HCT116 (cell line): ENCODE data around the gene HK3. TPM values are rescaled to one million over a fixed set of nuclear protein-coding genes. Genes with fewer than 3 reads are reported as not detected.

ENCODE experiments used
- ATAC-seq: fragments of 200-7000 bp; cut with Tn5 transposase; 2 replicates; pipeline ENCODE4 v1.9.1; 2020; ENCODE audit warnings: mild to moderate bottlenecking, moderate library complexity
- BruUV-seq: library from RNA; stranded (reverse); fragments of 400-500 nt; replicated peaks from 2 replicates; lab custom pipeline; 2021; lab: Mats Ljungman, UMichigan
- CTCF ChIA-PET: fragments of 300-600 bp; sonication (Branson Sonifier 250); formaldehyde crosslinking; loops from one replicate; lab custom pipeline; 2021; ENCODE audit warnings: antibody characterized with exemption; lab: Charles Lee
- POLR2A ChIA-PET: fragments of 300-600, 350-600 bp; sonication (Branson Sonifier 250); formaldehyde crosslinking; loops from one replicate; lab custom pipeline; 2021; ENCODE audit warnings: antibody characterized with exemption; lab: Charles Lee
- RAD21 ChIA-PET, 2 experiments: fragments of 300-600 bp; sonication (Branson Sonifier 250); formaldehyde crosslinking; loops; one replicate each; lab custom pipeline; 2023; ENCODE audit warnings: low total read pairs in 2 of 2; ENCODE audit not compliant: uncharacterized antibody in 2 of 2, unreplicated experiment in 2 of 2, low non-redundant PET in 1 of 2; lab: Charles Lee
- DNase-seq: peaks from one replicate; pipeline ENCODE4 v3.0.0-alpha.2; 2010; ENCODE audit warnings: low read depth, low spot score
- H2AFZ ChIP-seq: fragments of 200-600 bp; shearing (Covaris generic), sonication (generic); 2 replicates; pipeline ENCODE4 v1.6.1; 2017; ENCODE audit warnings: low read depth, mixed run types, mixed read lengths, antibody characterized with exemption, low read length; ENCODE audit not compliant: poor library complexity, severe bottlenecking
- H3K27ac ChIP-seq: 2 replicates; pipeline ENCODE4 v1.5.1; 2012; ENCODE audit warnings: low read depth, low read length
- H3K27me3 ChIP-seq: fragments of 200-600 bp; sonication (generic); 2 replicates; pipeline ENCODE4 v1.6.1; 2016; ENCODE audit warnings: mixed run types, low read length, mixed read lengths; ENCODE audit not compliant: insufficient read depth
- H3K36me3 ChIP-seq, 2 experiments: fragments of 200-500 bp in 1 of 2; fragments of 200-600 bp in 1 of 2; sonication (Bioruptor generic) in 1 of 2; sonication (generic) in 1 of 2; 2 replicates each; pipeline versions ENCODE4 v1.5.1 to v1.6.1; 2014 to 2016; ENCODE audit warnings: low read length in 2 of 2, inconsistent platforms in 1 of 2, mixed read lengths in 1 of 2, mixed run types in 1 of 2; ENCODE audit not compliant: insufficient read depth in 2 of 2, control insufficient read depth in 1 of 2
- H3K4me1 ChIP-seq, 2 experiments: fragments of 200-600 bp in 1 of 2; sonication (generic) in 1 of 2; 2 replicates each; pipeline versions ENCODE4 v1.5.1 to v1.6.1; 2012 to 2017; ENCODE audit warnings: low read length in 2 of 2, inconsistent platforms in 1 of 2, mild to moderate bottlenecking in 1 of 2, mixed read lengths in 1 of 2, mixed run types in 1 of 2, moderate library complexity in 1 of 2; ENCODE audit not compliant: insufficient read depth in 2 of 2, control insufficient read depth in 1 of 2
- H3K4me2 ChIP-seq: fragments of 200-600 bp; sonication (generic); 2 replicates; pipeline ENCODE4 v1.6.1; 2017; ENCODE audit warnings: mixed run types, low read length, mixed read lengths
- H3K4me3 ChIP-seq, 2 experiments: fragments of 200-600 bp in 1 of 2; sonication (generic) in 1 of 2; replicated peaks in 1 of 2; 2 replicates each; pipeline ENCODE4 v1.5.1; 2011 to 2016; ENCODE audit warnings: low read length in 2 of 2, control low read depth in 1 of 2, low read depth in 1 of 2, mild to moderate bottlenecking in 1 of 2, mixed read lengths in 1 of 2, mixed run types in 1 of 2
- H3K79me2 ChIP-seq: fragments of 200-600 bp; sonication (generic); 2 replicates; pipeline ENCODE4 v1.6.1; 2017; ENCODE audit warnings: mild to moderate bottlenecking, mixed run types, low read length, moderate library complexity, mixed read lengths; ENCODE audit not compliant: insufficient read depth
- H3K9ac ChIP-seq: fragments of 200-600 bp; sonication (generic); 2 replicates; pipeline ENCODE4 v1.6.1; 2016; ENCODE audit warnings: low read length, mixed read lengths
- H3K9me2 ChIP-seq: fragments of 200-600 bp; sonication (generic), shearing (Covaris generic); 2 replicates; pipeline ENCODE4 v1.6.1; 2017; ENCODE audit warnings: mixed run types, mild to moderate bottlenecking, moderate library complexity; ENCODE audit not compliant: insufficient read depth
- H3K9me3 ChIP-seq, 2 experiments: fragments of 200-500 bp in 1 of 2; fragments of 200-600 bp in 1 of 2; sonication (Bioruptor generic) in 1 of 2; sonication (generic) in 1 of 2; 2 replicates each; pipeline ENCODE4 v1.6.1; 2014 to 2017; ENCODE audit warnings: low read length in 2 of 2, mixed read lengths in 2 of 2, inconsistent platforms in 1 of 2, low read depth in 1 of 2, mild to moderate bottlenecking in 1 of 2, mixed run types in 1 of 2, moderate library complexity in 1 of 2; ENCODE audit not compliant: control insufficient read depth in 1 of 2, insufficient read depth in 1 of 2
- H4K20me1 ChIP-seq: fragments of 200-600 bp; sonication (generic), shearing (Covaris generic); 2 replicates; pipeline ENCODE4 v1.6.1; 2017; ENCODE audit warnings: mixed run types, mild to moderate bottlenecking, moderate library complexity; ENCODE audit not compliant: insufficient read depth
- EZH2 ChIP-seq: fragments of 200-600 bp; sonication (generic); IDR thresholded peaks from 2 replicates; pipeline ENCODE4 v1.6.1; 2017; ENCODE audit warnings: antibody characterized with exemption, mixed run types
- POLR2AphosphoS5 ChIP-seq: IDR thresholded peaks from 2 replicates; pipeline ENCODE4 v1.6.1; 2011; ENCODE audit warnings: mild to moderate bottlenecking, low read depth, low read length, moderate library complexity
- SIN3A ChIP-seq: IDR thresholded peaks from 2 replicates; pipeline ENCODE4 v1.6.1; 2012; ENCODE audit warnings: low read depth
- TCF7L2 ChIP-seq: IDR thresholded peaks from 2 replicates; pipeline ENCODE4 v1.7.0; 2011; ENCODE audit warnings: borderline replicate concordance, inconsistent platforms; ENCODE audit not compliant: insufficient read depth, insufficient read length; ENCODE audit errors: extremely low read depth
- YY1 ChIP-seq: IDR thresholded peaks from 2 replicates; pipeline ENCODE4 v1.6.1; 2011; ENCODE audit warnings: low read length, low read depth, moderate library complexity, mild to moderate bottlenecking; ENCODE audit not compliant: insufficient replicate concordance; ENCODE audit errors: extremely low read depth
- intact Hi-C: fragments of 100-400 bp; cut with micrococcal nuclease; formaldehyde crosslinking; loops from 2 replicates; pipeline ENCODE4 v1.10.0; 2022
- total RNA-seq: library from RNA; stranded (reverse); gene quantifications from one replicate; pipeline ENCODE4 v1.2.1, GENCODE V29; 2021; ENCODE audit not compliant: unreplicated experiment
- TF ChIP-seq, protein P1 (sequence below): IDR thresholded peaks from 2 replicates; pipeline ENCODE4 v1.6.1; 2012; ENCODE audit warnings: low read depth
- TF ChIP-seq, protein P2 (sequence below), 3 experiments: fragments of 200-600 bp in 1 of 3; sonication (generic) in 1 of 3; IDR thresholded peaks in 2 of 3; conservative IDR thresholded peaks in 1 of 3; 2 replicates each; pipeline ENCODE4 v1.5.1; 2012 to 2017; ENCODE audit warnings: low read depth in 2 of 3, low read length in 2 of 3, antibody characterized with exemption in 1 of 3, borderline replicate concordance in 1 of 3, control low read depth in 1 of 3, mild to moderate bottlenecking in 1 of 3, mixed read lengths in 1 of 3, mixed run types in 1 of 3, moderate library complexity in 1 of 3; ENCODE audit not compliant: insufficient read depth in 1 of 3

HK3 gene
- total RNA-seq, 1 experiment from 2014 or later, result 0.30 TPM

GRCh38 chr5:176864755-176865154 is 34.4 kb downstream of the HK3 start:
- no peaks in the 10 kb centered on the region for H3K4me1 ChIP-seq
- H3K27ac ChIP-seq, result no peak overlapping the region
- H3K9me2 ChIP-seq, result no peaks in the 10 kb centered on the region
- ChIA-PET POLR2A (no interaction called here), CTCF (no interaction called here), RAD21 (no interaction called here)
- TF ChIP-seq YY1, result no peak
- TF ChIP-seq, protein P1, sequence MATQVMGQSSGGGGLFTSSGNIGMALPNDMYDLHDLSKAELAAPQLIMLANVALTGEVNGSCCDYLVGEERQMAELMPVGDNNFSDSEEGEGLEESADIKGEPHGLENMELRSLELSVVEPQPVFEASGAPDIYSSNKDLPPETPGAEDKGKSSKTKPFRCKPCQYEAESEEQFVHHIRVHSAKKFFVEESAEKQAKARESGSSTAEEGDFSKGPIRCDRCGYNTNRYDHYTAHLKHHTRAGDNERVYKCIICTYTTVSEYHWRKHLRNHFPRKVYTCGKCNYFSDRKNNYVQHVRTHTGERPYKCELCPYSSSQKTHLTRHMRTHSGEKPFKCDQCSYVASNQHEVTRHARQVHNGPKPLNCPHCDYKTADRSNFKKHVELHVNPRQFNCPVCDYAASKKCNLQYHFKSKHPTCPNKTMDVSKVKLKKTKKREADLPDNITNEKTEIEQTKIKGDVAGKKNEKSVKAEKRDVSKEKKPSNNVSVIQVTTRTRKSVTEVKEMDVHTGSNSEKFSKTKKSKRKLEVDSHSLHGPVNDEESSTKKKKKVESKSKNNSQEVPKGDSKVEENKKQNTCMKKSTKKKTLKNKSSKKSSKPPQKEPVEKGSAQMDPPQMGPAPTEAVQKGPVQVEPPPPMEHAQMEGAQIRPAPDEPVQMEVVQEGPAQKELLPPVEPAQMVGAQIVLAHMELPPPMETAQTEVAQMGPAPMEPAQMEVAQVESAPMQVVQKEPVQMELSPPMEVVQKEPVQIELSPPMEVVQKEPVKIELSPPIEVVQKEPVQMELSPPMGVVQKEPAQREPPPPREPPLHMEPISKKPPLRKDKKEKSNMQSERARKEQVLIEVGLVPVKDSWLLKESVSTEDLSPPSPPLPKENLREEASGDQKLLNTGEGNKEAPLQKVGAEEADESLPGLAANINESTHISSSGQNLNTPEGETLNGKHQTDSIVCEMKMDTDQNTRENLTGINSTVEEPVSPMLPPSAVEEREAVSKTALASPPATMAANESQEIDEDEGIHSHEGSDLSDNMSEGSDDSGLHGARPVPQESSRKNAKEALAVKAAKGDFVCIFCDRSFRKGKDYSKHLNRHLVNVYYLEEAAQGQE, result no peak
- no peak for TF ChIP-seq EZH2
- TF ChIP-seq POLR2AphosphoS5, result no peak
- no peak for TF ChIP-seq TCF7L2
- TF ChIP-seq, protein P2, sequence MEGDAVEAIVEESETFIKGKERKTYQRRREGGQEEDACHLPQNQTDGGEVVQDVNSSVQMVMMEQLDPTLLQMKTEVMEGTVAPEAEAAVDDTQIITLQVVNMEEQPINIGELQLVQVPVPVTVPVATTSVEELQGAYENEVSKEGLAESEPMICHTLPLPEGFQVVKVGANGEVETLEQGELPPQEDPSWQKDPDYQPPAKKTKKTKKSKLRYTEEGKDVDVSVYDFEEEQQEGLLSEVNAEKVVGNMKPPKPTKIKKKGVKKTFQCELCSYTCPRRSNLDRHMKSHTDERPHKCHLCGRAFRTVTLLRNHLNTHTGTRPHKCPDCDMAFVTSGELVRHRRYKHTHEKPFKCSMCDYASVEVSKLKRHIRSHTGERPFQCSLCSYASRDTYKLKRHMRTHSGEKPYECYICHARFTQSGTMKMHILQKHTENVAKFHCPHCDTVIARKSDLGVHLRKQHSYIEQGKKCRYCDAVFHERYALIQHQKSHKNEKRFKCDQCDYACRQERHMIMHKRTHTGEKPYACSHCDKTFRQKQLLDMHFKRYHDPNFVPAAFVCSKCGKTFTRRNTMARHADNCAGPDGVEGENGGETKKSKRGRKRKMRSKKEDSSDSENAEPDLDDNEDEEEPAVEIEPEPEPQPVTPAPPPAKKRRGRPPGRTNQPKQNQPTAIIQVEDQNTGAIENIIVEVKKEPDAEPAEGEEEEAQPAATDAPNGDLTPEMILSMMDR (IDR thresholded peaks at IDR 0.05 in 2 of 3, conservative IDR thresholded peaks at IDR 0.05 in 1 of 3; ENCODE audit: borderline replicate concordance in 1 of 3, insufficient read depth in 1 of 3, low read depth in 2 of 3, low read length in 2 of 3), result no peak
- no peak for TF ChIP-seq SIN3A
- no peaks in the 10 kb centered on the region for H4K20me1 ChIP-seq
- no peak overlapping the region for H3K4me2 ChIP-seq
- ATAC-seq, result no peak
- no peak overlapping the region for H2AFZ ChIP-seq
- intact Hi-C loops, result no loop called here
- no peak overlapping the region for H3K4me3 ChIP-seq
- H3K9me3 ChIP-seq, result no peaks in the 10 kb centered on the region
- no peaks in the 10 kb centered on the region for H3K27me3 ChIP-seq
- no TSS peak for BruUV-seq
- DNase-seq, result no peak
- H3K79me2 ChIP-seq, result no peaks in the 10 kb centered on the region
- no peak overlapping the region for H3K9ac ChIP-seq
- no peaks in the 10 kb centered on the region for H3K36me3 ChIP-seq
